IMR-90 (cell line): ENCODE measurements around the gene KRT76. TPM values are rescaled to one million over a fixed set of nuclear protein-coding genes. Genes with fewer than 3 reads are reported as not detected.

ENCODE experiments used
- ATAC-seq: fragments of 200-7000 bp; cut with Tn5 transposase; 2 replicates; pipeline ENCODE4 v1.9.1; 2020; ENCODE audit warnings: low read depth, mild to moderate bottlenecking, moderate library complexity
- BruUV-seq: library from RNA; stranded (reverse); fragments of 400-500 nt; replicated peaks from 2 replicates; lab custom pipeline; 2021; lab: Mats Ljungman, UMichigan
- CTCF ChIA-PET: fragments of 300-600 bp; formaldehyde crosslinking; extraction: SDS; loops from one replicate; lab custom pipeline; 2021; ENCODE audit warnings: antibody characterized with exemption; lab: Yijun Ruan, JAX
- POLR2A ChIA-PET: fragments of 300-600 bp; sonication (Branson Sonifier 250); formaldehyde crosslinking; loops from one replicate; lab custom pipeline; 2022; ENCODE audit warnings: antibody characterized with exemption; ENCODE audit not compliant: unreplicated experiment; lab: Charles Lee
- DNase-seq: peaks from one replicate; pipeline ENCODE4 v3.0.0; 2013
- H2AFZ ChIP-seq: replicated peaks from 2 replicates; pipeline ENCODE3; 2013; ENCODE audit warnings: low read length, mild to moderate bottlenecking; ENCODE audit not compliant: poor library complexity
- H2AK5ac ChIP-seq: 2 replicates; pipeline ENCODE4 v1.6.1; 2013; ENCODE audit warnings: low read depth, low read length, inconsistent platforms
- H2AK9ac ChIP-seq: replicated peaks from 2 replicates; pipeline ENCODE3; 2013; ENCODE audit warnings: mild to moderate bottlenecking, low read depth, low read length, moderate library complexity; ENCODE audit not compliant: poor library complexity
- H2BK120ac ChIP-seq: 2 replicates; pipeline ENCODE4 v1.6.1; 2013; ENCODE audit warnings: low read depth, low read length, inconsistent platforms
- H2BK15ac ChIP-seq: 3 replicates; pipeline ENCODE4 v1.6.1; 2013; ENCODE audit warnings: low read depth, low read length, inconsistent platforms
- H2BK20ac ChIP-seq: 2 replicates; pipeline ENCODE4 v1.6.1; 2013; ENCODE audit warnings: low read depth, mild to moderate bottlenecking, inconsistent platforms, low read length, moderate library complexity
- H2BK5ac ChIP-seq: 2 replicates; pipeline ENCODE4 v1.6.1; 2013; ENCODE audit warnings: mild to moderate bottlenecking, low read depth, low read length, inconsistent platforms; ENCODE audit not compliant: poor library complexity, severe bottlenecking
- H3K14ac ChIP-seq: replicated peaks from 2 replicates; pipeline ENCODE4 v1.6.1; 2013; ENCODE audit warnings: low read depth, low read length, inconsistent platforms
- H3K18ac ChIP-seq: 2 replicates; pipeline ENCODE4 v1.6.1; 2013; ENCODE audit warnings: low read depth, low read length, control low read depth
- H3K23ac ChIP-seq: 2 replicates; pipeline ENCODE4 v1.6.1; 2013; ENCODE audit warnings: low read depth, low read length, inconsistent platforms
- H3K27ac ChIP-seq: 2 replicates; pipeline ENCODE4 v1.5.1; 2013; ENCODE audit warnings: mild to moderate bottlenecking, control low read depth, low read length; ENCODE audit not compliant: insufficient read depth
- H3K27me3 ChIP-seq: 2 replicates; pipeline ENCODE4 v1.6.1; 2013; ENCODE audit warnings: low read length; ENCODE audit not compliant: control insufficient read depth, insufficient read depth
- H3K36me3 ChIP-seq: 2 replicates; pipeline ENCODE4 v1.6.1; 2013; ENCODE audit warnings: low read length, mixed read lengths; ENCODE audit not compliant: control insufficient read depth, insufficient read depth
- H3K4ac ChIP-seq: 2 replicates; pipeline ENCODE4 v1.6.1; 2013; ENCODE audit warnings: low read depth, low read length, inconsistent platforms
- H3K4me1 ChIP-seq: 2 replicates; pipeline ENCODE4 v1.6.1; 2013; ENCODE audit warnings: low read length, mixed read lengths; ENCODE audit not compliant: control insufficient read depth, insufficient read depth
- H3K4me2 ChIP-seq: 2 replicates; pipeline ENCODE4 v1.6.1; 2013; ENCODE audit warnings: low read depth, mild to moderate bottlenecking, control low read depth, low read length, moderate library complexity
- H3K4me3 ChIP-seq: 2 replicates; pipeline ENCODE4 v1.5.1; 2013; ENCODE audit warnings: low read depth, mild to moderate bottlenecking, control low read depth, low read length, moderate library complexity; ENCODE audit not compliant: insufficient read depth
- H3K56ac ChIP-seq: 2 replicates; pipeline ENCODE4 v1.6.1; 2013; ENCODE audit warnings: low read length, inconsistent platforms; ENCODE audit not compliant: insufficient read depth; ENCODE audit errors: extremely low read depth
- H3K79me1 ChIP-seq, 2 experiments: 2 replicates each; pipeline ENCODE4 v1.6.1; 2013; ENCODE audit warnings: low read length in 2 of 2, inconsistent platforms in 1 of 2, low read depth in 1 of 2
- H3K9ac ChIP-seq: 2 replicates; pipeline ENCODE4 v1.6.1; 2013; ENCODE audit warnings: low read depth, low read length, control low read depth
- H3K9me1 ChIP-seq: 2 replicates; pipeline ENCODE4 v1.6.1; 2013; ENCODE audit warnings: low read length, inconsistent platforms; ENCODE audit not compliant: insufficient read depth
- H3K9me3 ChIP-seq: 2 replicates; pipeline ENCODE4 v1.6.1; 2013; ENCODE audit warnings: low read length; ENCODE audit not compliant: control insufficient read depth, insufficient read depth
- H4K20me1 ChIP-seq: 2 replicates; pipeline ENCODE4 v1.6.1; 2013; ENCODE audit warnings: low read length, inconsistent platforms; ENCODE audit not compliant: insufficient read depth
- H4K5ac ChIP-seq: 2 replicates; pipeline ENCODE4 v1.6.1; 2013; ENCODE audit warnings: mild to moderate bottlenecking, low read depth, low read length, control low read depth
- H4K8ac ChIP-seq, 2 experiments: 2 replicates each; pipeline ENCODE4 v1.6.1; 2013; ENCODE audit warnings: low read depth in 2 of 2, low read length in 2 of 2, control low read depth in 1 of 2, inconsistent platforms in 1 of 2
- H4K91ac ChIP-seq: 2 replicates; pipeline ENCODE4 v1.6.1; 2013; ENCODE audit warnings: low read depth, low read length, inconsistent platforms; ENCODE audit not compliant: insufficient read depth
- BHLHE40 ChIP-seq: fragments of 150-350 bp; IDR thresholded peaks from 2 replicates; pipeline ENCODE4 v1.6.1; 2016; ENCODE audit warnings: mild to moderate bottlenecking, low read depth, low read length
- RAD21 ChIP-seq: IDR thresholded peaks from 2 replicates; pipeline ENCODE4 v1.6.1; 2012; ENCODE audit warnings: low read length, improper control_type of control experiment
- WGBS, 2 experiments: methylation state at CpG; one replicate each; pipeline versions ENCODE4 v1.1.5 to v1.1.7; 2013; ENCODE audit warnings: missing lambda C conversion rate in 2 of 2; ENCODE audit not compliant: insufficient read length in 1 of 2; ENCODE audit errors: extremely low coverage in 2 of 2; 5-methylcytosine and 5-hydroxymethylcytosine counted together
- dilution Hi-C: fragments of 300-500 bp; cut with HindIII; formaldehyde crosslinking; loops from one replicate; pipeline ENCODE4 v1.14.3; 2018; ENCODE audit warnings: low sequenced_read_pairs; ENCODE audit not compliant: unreplicated experiment
- in situ Hi-C: fragments of 300-500 bp; cut with MboI; formaldehyde crosslinking; loops from 3 replicates; pipeline ENCODE4 v1.14.3; 2019; ENCODE audit warnings: low sequenced_read_pairs, inconsistent platforms, mixed read lengths
- intact Hi-C: fragments of 100-400 bp; cut with micrococcal nuclease; formaldehyde crosslinking; loops from 2 replicates; pipeline ENCODE4 v1.10.0; 2022
- polyA plus RNA-seq, 3 experiments: library from polyadenylated mRNA; depleted of rRNA; stranded (reverse); fragments of >200 nt; gene quantifications; 2 replicates each; pipeline ENCODE4 v1.2.3, GENCODE V29; 2012; ENCODE audit warnings: low replicate concordance in 1 of 3
- total RNA-seq: library from RNA; depleted of rRNA; stranded (reverse); fragments of >200 nt; gene quantifications from 2 replicates; pipeline ENCODE4 v1.2.3, GENCODE V29; 2012

KRT76 gene
- total and polyA plus RNA-seq, 2 of the 4 experiments (the other 2 are of a cell fraction), result not detected

- ATAC-seq (no peak), DNase-seq (no peak)
- Histone ChIP-seq H2AK9ac (no peak overlapping the region), H4K8ac (no peak overlapping the region), H3K4me2 (no peak overlapping the region), H2BK5ac (no peak overlapping the region), H2AFZ (no peak overlapping the region), H3K4me1 (peaks cover 4% of the 10 kb centered on the region), H3K4me3 (no peak overlapping the region), H3K79me1 (no peaks in the 10 kb centered on the region), H4K91ac (no peak overlapping the region), H3K23ac (no peak overlapping the region), H3K4ac (no peak overlapping the region), H3K9ac (no peak overlapping the region), H3K18ac (no peak overlapping the region), H3K14ac (no peak overlapping the region), H3K56ac (no peak overlapping the region), H3K36me3 (no peaks in the 10 kb centered on the region), H2BK120ac (no peak overlapping the region), H4K20me1 (no peaks in the 10 kb centered on the region; the same call in 1 of the 2 replicates), H3K27me3 (peaks cover 46% of the 10 kb centered on the region), H3K9me1 (no peaks in the 10 kb centered on the region), H2BK20ac (no peak overlapping the region), H4K5ac (no peak overlapping the region), H3K27ac (no peak overlapping the region), H3K9me3 (no peaks in the 10 kb centered on the region), H2BK15ac (no peak overlapping the region), H2AK5ac (no peak overlapping the region)
- TF ChIP-seq RAD21 (no peak), BHLHE40 (peak; percentile 37; the same call in 1 of the 2 replicates)
- intact Hi-C loops (no loop called here), dilution Hi-C loops (no loop called here), in situ Hi-C loops (no loop called here)
- WGBS, 2 experiments, result no CpG with 5 or more reads among the region's 7 CpGs
- CTCF ChIA-PET, result no interaction called here
- no TSS peak for BruUV-seq
- POLR2A ChIA-PET, result no interaction called here
Observed at GRCh38 chr12:52818887-52819420, 41.8 kb upstream of the KRT76 start.
